PFSK-1 (cell line): ENCODE data around the gene STIM1.

Source experiments
- POLR2AphosphoS5 ChIP-seq: IDR thresholded peaks from 2 replicates; pipeline ENCODE4 v1.6.1; 2012; ENCODE audit warnings: low read depth, mild to moderate bottlenecking, control low read depth, low read length, moderate library complexity
- REST ChIP-seq, 2 experiments: IDR thresholded peaks; 2 replicates each; pipeline versions ENCODE4 v1.6.1 to v1.8.0; 2011 to 2012; ENCODE audit warnings: low read depth in 2 of 2, low read length in 2 of 2, control low read depth in 1 of 2, inconsistent platforms in 1 of 2, mild to moderate bottlenecking in 1 of 2, moderate library complexity in 1 of 2; ENCODE audit not compliant: insufficient read depth in 1 of 2
- SIN3A ChIP-seq: IDR thresholded peaks from 2 replicates; pipeline ENCODE4 v1.6.1; 2012; ENCODE audit warnings: mild to moderate bottlenecking, low read length, moderate library complexity, borderline replicate concordance; ENCODE audit not compliant: insufficient read depth
- TAF1 ChIP-seq: IDR thresholded peaks from 2 replicates; pipeline ENCODE4 v1.6.1; 2012; ENCODE audit warnings: low read length, control low read depth, borderline replicate concordance; ENCODE audit not compliant: insufficient read depth

- TF ChIP-seq REST (IDR thresholded peaks at IDR 0.05; ENCODE audit: insufficient read depth in 1 of 2, low read depth in 2 of 2, low read length in 2 of 2) = no peak
- no peak for TF ChIP-seq POLR2AphosphoS5
- no peak for TF ChIP-seq TAF1
- TF ChIP-seq SIN3A = no peak
Observed at GRCh38 chr11:3959015-3959902, 103.8 kb downstream of the STIM1 start.
